AG04450 (cell line): ENCODE results near the gene FRMD4B. TPM values are rescaled to one million over a fixed set of nuclear protein-coding genes. Genes with fewer than 3 reads are reported as not detected.

Experiments
- CTCF ChIA-PET: fragments of 300-600, 350-600 bp; formaldehyde crosslinking; extraction: SDS; loops from one replicate; lab custom pipeline; 2022; ENCODE audit warnings: antibody characterized with exemption, inconsistent platforms; lab: Charles Lee
- POLR2A ChIA-PET: fragments of 350-600 bp; formaldehyde crosslinking; extraction: SDS; loops from one replicate; lab custom pipeline; 2021; ENCODE audit warnings: antibody characterized with exemption, inconsistent platforms; lab: Yijun Ruan, JAX
- DNase-seq: peaks from one replicate; pipeline ENCODE4 v3.0.0-alpha.2; 2011; ENCODE audit warnings: low read depth, low spot score
- H3K27ac ChIP-seq: one replicate; pipeline ENCODE4 v1.5.1; 2012; ENCODE audit warnings: low read depth, low read length, control low read depth
- H3K27me3 ChIP-seq: one replicate; pipeline ENCODE4 v1.6.0; 2012; ENCODE audit warnings: low read length; ENCODE audit not compliant: control insufficient read depth, insufficient read depth
- H3K4me3 ChIP-seq: 2 replicates; pipeline ENCODE4 v1.5.1; 2011; ENCODE audit warnings: mild to moderate bottlenecking, low read depth, low read length, control low read depth
- H3K9me3 ChIP-seq: 2 replicates; pipeline ENCODE4 v1.5.1; 2012; ENCODE audit warnings: low read length; ENCODE audit not compliant: control insufficient read depth, insufficient read depth
- CTCF ChIP-seq: IDR thresholded peaks from 2 replicates; pipeline ENCODE4 v1.5.1; 2011; ENCODE audit warnings: low read depth, low read length, control low read depth, inconsistent platforms
- polyA plus RNA-seq: library from polyadenylated mRNA; depleted of rRNA; stranded (reverse); fragments of >200 nt; gene quantifications from 2 replicates; pipeline ENCODE4 v1.2.3, GENCODE V29; 2011

Gene FRMD4B
- polyA plus RNA-seq, 1 experiment: 0.09 TPM

GRCh38 chr3:69160107-69160506 lies 225.8 kb downstream of the FRMD4B start:
- no peak overlapping the region for H3K27ac ChIP-seq
- DNase-seq: no peak
- H3K9me3 ChIP-seq: no peaks in the 10 kb centered on the region
- ChIA-PET POLR2A (no interaction called here), CTCF (interaction anchor here (0.7 to 12.7 kb wide), 8 partner anchors 13 to 516 kb away, joined by 3 to 368 read pairs (median 36); no protein-coding TSS in a partner anchor)
- H3K27me3 ChIP-seq: peaks cover 9% of the 10 kb centered on the region
- H3K4me3 ChIP-seq: no peak overlapping the region
- no peak for TF ChIP-seq CTCF

GRCh38 chr3:69149586-69149985 lies 236.3 kb downstream of the FRMD4B start:
- peaks cover 4% of the 10 kb centered on the region for H3K27me3 ChIP-seq
- no peak for TF ChIP-seq CTCF
- no peaks in the 10 kb centered on the region for H3K9me3 ChIP-seq
- ChIA-PET CTCF (interaction anchor here (1.1 kb wide), 1 partner anchor 29 kb away, joined by 3 read pairs; no protein-coding TSS in a partner anchor), POLR2A (no interaction called here)
- no peak overlapping the region for H3K4me3 ChIP-seq
- DNase-seq: no peak
- no peak overlapping the region for H3K27ac ChIP-seq

- H3K27me3 ChIP-seq: peaks cover 6% of the 10 kb centered on the region
- ChIA-PET CTCF (interaction anchor here (1.9 to 2.4 kb wide), 3 partner anchors 16 to 161 kb away, joined by 5 to 8 read pairs (median 7); no protein-coding TSS in a partner anchor), POLR2A (no interaction called here)
- H3K9me3 ChIP-seq: no peaks in the 10 kb centered on the region
- no peak overlapping the region for H3K4me3 ChIP-seq
- no peak overlapping the region for H3K27ac ChIP-seq
- TF ChIP-seq CTCF: no peak
- no peak for DNase-seq
These were observed 240.2 kb downstream of the FRMD4B start for GRCh38 chr3:69145688-69146087.

GRCh38 chr3:69144631-69145245 lies 241.2 kb downstream of the FRMD4B start:
- H3K9me3 ChIP-seq: no peaks in the 10 kb centered on the region
- CTCF ChIA-PET: interaction anchor here (1.9 to 2.4 kb wide), 3 partner anchors 17 to 162 kb away, joined by 5 to 8 read pairs (median 7); no protein-coding TSS in a partner anchor
- no peak for DNase-seq
- H3K27me3 ChIP-seq: peaks cover 6% of the 10 kb centered on the region
- H3K27ac ChIP-seq: no peak overlapping the region
- POLR2A ChIA-PET: no interaction called here
- H3K4me3 ChIP-seq: no peak overlapping the region
- no peak for TF ChIP-seq CTCF

GRCh38 chr3:69143612-69144011 lies 242.3 kb downstream of the FRMD4B start:
- CTCF ChIA-PET: interaction anchor here (2.4 kb wide), 1 partner anchor 163 kb away, joined by 7 read pairs; no protein-coding TSS in a partner anchor
- Histone ChIP-seq H3K9me3 (no peaks in the 10 kb centered on the region), H3K4me3 (no peak overlapping the region), H3K27ac (no peak overlapping the region), H3K27me3 (peaks cover 6% of the 10 kb centered on the region)
- no peak for TF ChIP-seq CTCF
- POLR2A ChIA-PET: no interaction called here
- DNase-seq: no peak
